Stimulated activated effector memory CD8-positive, alpha-beta T cell treated with anti-CD3 and anti-CD28 coated beads, Interleukin-12 subunit alpha, Interleukin-12 subunit beta, amount 100 ng/mL, for 72 hours (primary cell): ENCODE results near the gene SH3RF1.

Experiments
- ATAC-seq: fragments of 150-1000 bp; cut with Tn5 transposase; 2 replicates; pipeline ENCODE4 v1.10.0; 2021
- DNase-seq, 2 donors: peaks; one replicate each; pipeline ENCODE4 v3.0.0; 2021 to 2022; ENCODE audit warnings: low spot score in 2 of 2
- H3K27ac Mint-ChIP-seq: one replicate; pipeline ENCODE4 v1.8.0; 2022; ENCODE audit warnings: mild to moderate bottlenecking, mixed read lengths
- H3K36me3 Mint-ChIP-seq: one replicate; pipeline ENCODE4 v1.8.0; 2022; ENCODE audit warnings: mild to moderate bottlenecking, mixed read lengths
- H3K4me1 Mint-ChIP-seq: one replicate; pipeline ENCODE4 v1.8.0; 2022; ENCODE audit warnings: mixed read lengths
- H3K4me3 Mint-ChIP-seq: one replicate; pipeline ENCODE4 v1.8.0; 2022; ENCODE audit warnings: mild to moderate bottlenecking, mixed read lengths
- H3K9me3 Mint-ChIP-seq: one replicate; pipeline ENCODE4 v1.8.0; 2022; ENCODE audit warnings: mixed read lengths

SH3RF1 gene

DNA sequence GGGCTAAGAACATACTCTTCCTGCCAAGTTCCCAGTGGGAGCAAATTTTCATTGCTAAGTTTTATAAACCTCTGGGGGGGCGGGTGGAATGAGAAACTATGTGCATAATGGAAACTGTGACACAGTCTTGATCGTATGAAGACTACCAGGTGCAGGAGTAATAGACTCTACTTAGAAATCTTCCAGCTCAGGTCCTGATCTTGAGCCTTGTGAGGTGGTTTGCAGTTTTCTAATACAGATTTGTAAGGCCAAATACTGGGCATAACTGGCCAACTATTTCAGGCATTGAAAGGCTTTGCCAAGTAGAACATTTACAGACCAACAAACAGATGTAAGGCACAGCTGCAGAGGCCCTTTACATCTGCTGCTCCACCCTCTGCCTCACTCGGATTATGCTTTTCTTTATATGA, 171.0 kb downstream of the SH3RF1 start:
- peaks cover 3% of the 10 kb centered on the region for H3K9me3 Mint-ChIP-seq
- no peak for DNase-seq
- no peaks in the 10 kb centered on the region for H3K36me3 Mint-ChIP-seq
- ATAC-seq: no peak
- no peaks in the 10 kb centered on the region for H3K4me1 Mint-ChIP-seq
- H3K27ac Mint-ChIP-seq: no peak overlapping the region
- no peak overlapping the region for H3K4me3 Mint-ChIP-seq

DNA sequence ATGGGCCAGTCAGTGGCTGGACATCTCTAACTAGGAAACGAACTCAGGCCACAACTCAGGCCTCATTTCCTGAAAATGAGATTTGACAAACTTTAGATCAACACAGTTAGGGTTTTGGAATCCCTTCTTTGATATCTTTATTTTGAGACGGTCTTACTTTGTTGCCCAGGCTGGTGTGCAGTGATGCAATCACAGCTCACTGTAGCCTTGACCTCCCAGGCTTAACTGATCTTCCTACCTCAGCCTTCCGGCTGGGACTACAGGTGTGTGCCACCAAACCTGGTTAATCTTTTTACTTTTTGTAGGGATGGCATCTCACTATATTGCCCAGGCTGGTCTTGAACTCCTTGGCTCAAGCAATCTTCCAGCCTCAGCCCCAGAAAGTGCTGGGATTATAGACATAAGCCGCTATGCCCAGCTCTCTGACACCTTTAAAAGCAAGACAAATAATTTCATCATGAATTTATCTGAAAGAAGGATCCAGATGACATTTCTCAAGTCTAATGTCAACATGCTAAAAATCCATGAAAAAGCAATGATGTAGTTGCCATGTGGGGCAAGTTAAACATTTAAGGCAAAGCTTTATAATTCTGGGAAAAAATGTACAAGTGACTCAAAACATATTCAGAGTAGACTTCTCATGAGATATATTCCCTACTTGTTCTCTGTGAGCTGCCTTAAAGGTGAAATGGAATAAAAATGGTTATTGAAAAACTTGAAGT, 171.6 kb downstream of the SH3RF1 start:
- H3K9me3 Mint-ChIP-seq: peaks cover 3% of the 10 kb centered on the region
- H3K4me3 Mint-ChIP-seq: no peak overlapping the region
- H3K36me3 Mint-ChIP-seq: no peaks in the 10 kb centered on the region
- DNase-seq (no peak), ATAC-seq (no peak)
- H3K4me1 Mint-ChIP-seq: no peaks in the 10 kb centered on the region
- H3K27ac Mint-ChIP-seq: no peak overlapping the region

DNA sequence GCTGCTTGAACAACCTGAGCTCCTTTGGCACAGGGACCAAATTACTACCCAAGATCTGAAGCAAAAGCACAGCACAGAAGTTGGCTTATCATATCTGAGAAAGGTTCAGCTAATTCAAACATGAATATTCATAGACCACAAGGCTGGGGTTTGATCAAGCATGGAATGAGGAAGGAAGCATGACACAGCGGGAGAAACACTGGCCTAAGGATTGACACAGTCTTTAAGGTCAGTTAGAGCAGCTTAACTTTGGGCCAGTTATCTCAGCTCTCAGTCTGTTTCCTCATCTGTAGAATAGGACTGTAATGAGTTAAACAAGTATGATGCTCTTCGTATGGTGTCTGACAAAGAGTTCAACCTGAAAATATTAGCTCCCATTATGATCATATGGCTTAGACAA, 172.2 kb downstream of the SH3RF1 start:
- Mint-ChIP-seq H3K36me3 (no peaks in the 10 kb centered on the region), H3K4me1 (no peaks in the 10 kb centered on the region), H3K9me3 (peaks cover 3% of the 10 kb centered on the region), H3K4me3 (no peak overlapping the region), H3K27ac (no peak overlapping the region)
- ATAC-seq: peak; percentile 45
- DNase-seq: no peak

DNA sequence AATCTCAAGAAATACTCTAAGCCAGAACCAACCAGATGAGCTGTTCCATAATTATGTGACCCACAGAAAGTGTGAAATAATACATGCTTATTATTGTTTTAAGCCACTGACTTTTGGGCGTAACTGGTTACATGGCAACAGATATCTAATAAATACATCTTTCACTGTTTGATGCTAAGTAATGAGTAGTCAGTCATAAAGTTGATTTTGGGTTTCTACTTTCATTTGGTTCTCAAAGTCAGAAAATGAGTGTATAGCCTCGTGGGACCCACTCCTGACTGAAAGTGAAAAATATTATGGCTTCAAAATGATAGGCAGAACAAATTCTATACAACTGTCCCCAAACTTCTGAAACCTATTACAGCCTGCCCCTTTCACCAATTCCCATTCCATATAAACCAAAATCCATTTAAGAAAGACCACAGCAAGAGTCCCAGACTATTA, 172.7 kb downstream of the SH3RF1 start:
- no peak overlapping the region for H3K27ac Mint-ChIP-seq
- DNase-seq (no peak), ATAC-seq (peak; percentile 68)
- H3K4me3 Mint-ChIP-seq: no peak overlapping the region
- no peaks in the 10 kb centered on the region for H3K36me3 Mint-ChIP-seq
- H3K4me1 Mint-ChIP-seq: no peaks in the 10 kb centered on the region
- H3K9me3 Mint-ChIP-seq: peaks cover 3% of the 10 kb centered on the region

DNA sequence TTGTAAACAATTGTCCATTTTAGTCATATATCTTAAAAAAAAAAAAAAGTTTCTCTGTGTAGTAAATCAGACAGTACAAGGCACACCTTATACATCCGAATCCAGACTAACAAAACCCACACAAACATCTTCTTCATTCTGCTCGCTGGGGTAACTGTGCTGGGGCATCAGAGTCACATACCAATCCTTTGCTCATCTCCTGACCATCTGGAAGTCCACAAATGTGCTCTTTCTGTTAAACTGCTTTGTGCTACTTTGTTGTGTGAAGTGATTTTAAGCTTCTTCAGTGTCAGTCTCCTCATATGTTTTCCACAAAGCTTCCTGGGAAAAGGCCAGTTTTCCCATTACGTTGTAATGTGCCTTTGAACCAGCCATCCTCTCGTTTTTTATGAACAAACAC, 174.5 kb downstream of the SH3RF1 start:
- H3K36me3 Mint-ChIP-seq: no peaks in the 10 kb centered on the region
- H3K4me1 Mint-ChIP-seq: no peaks in the 10 kb centered on the region
- no peak overlapping the region for H3K27ac Mint-ChIP-seq
- DNase-seq: no peak
- no peak overlapping the region for H3K4me3 Mint-ChIP-seq
- peaks cover 3% of the 10 kb centered on the region for H3K9me3 Mint-ChIP-seq
- ATAC-seq: no peak

- Mint-ChIP-seq H3K4me1 (no peaks in the 10 kb centered on the region), H3K4me3 (no peak overlapping the region), H3K9me3 (peaks cover 8% of the 10 kb centered on the region), H3K36me3 (no peaks in the 10 kb centered on the region), H3K27ac (no peak overlapping the region)
- no peak for DNase-seq
- no peak for ATAC-seq
These were observed 176.0 kb downstream of the SH3RF1 start for GRCh38 chr4:169094656-169095231.

DNA sequence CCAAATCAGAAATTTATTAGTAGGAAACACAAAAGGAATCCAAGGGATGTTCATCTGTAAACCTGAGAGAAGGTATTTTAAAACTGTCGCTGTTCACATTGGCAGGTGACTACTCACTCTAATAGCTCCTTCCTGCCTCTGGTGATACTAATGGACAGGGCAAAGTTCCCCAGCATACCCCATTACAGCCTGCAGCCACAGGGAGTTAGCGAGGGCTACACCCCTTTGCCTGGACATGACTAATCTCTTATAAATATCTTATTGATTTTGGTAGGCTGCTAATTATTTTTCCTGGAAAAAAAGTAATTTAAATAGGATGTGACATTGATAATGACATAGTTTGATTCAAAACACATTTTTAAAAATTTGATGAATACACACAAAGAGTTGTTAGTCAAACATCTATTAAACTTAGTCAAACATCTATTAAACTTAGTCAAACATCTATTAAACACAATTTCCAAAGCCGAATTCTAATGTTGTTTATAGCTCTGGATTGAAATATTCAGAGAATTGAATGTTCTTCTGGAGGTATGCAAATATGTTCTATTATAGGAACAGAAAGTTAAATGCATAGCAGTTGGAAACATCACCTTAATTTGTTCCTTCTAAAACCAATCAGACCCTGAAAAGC, 177.8 kb downstream of the SH3RF1 start:
- H3K4me3 Mint-ChIP-seq: no peak overlapping the region
- DNase-seq (no peak), ATAC-seq (no peak)
- H3K9me3 Mint-ChIP-seq: peaks cover 8% of the 10 kb centered on the region
- H3K4me1 Mint-ChIP-seq: no peaks in the 10 kb centered on the region
- H3K27ac Mint-ChIP-seq: no peak overlapping the region
- no peaks in the 10 kb centered on the region for H3K36me3 Mint-ChIP-seq

DNA sequence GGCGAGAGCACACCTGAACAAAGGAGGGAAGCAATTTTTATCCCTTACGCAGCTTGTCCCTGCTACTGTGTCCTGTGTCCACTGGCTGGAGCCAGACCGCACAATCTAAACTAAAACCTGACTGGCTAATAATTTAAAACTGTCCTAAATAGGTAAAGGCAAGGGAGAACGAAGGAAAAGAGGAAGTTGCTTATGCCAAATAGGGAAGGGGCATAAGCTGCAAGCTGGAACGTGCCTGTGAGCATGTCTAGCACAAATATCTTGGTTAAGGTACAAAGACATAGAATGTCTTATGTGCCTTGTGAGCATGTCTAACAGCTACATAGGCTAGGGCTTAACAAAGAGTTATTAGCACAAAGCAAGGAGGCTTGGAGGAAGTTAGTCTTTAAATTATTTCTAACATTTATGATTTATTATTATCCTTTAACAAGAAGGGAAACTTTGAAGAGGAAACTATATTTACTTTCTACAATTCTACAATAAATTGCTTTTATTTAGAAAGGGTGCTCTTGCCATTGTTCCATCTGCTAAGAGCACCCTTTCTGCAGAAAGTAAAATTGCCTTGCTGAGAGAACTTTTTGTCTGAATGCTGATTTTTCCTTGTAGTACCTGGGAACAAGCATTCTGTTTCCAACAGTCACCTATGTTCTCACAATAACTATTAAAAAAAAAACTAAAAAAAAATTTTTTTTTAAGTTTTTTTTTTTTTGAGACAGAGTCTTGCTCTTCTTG, 180.1 kb downstream of the SH3RF1 start:
- no peaks in the 10 kb centered on the region for H3K36me3 Mint-ChIP-seq
- no peaks in the 10 kb centered on the region for H3K4me1 Mint-ChIP-seq
- DNase-seq: no peak
- peaks cover 5% of the 10 kb centered on the region for H3K9me3 Mint-ChIP-seq
- ATAC-seq: no peak
- H3K4me3 Mint-ChIP-seq: no peak overlapping the region
- no peak overlapping the region for H3K27ac Mint-ChIP-seq

- no peak for DNase-seq
- H3K4me3 Mint-ChIP-seq: no peak overlapping the region
- H3K9me3 Mint-ChIP-seq: peaks cover 5% of the 10 kb centered on the region
- no peaks in the 10 kb centered on the region for H3K4me1 Mint-ChIP-seq
- no peak overlapping the region for H3K27ac Mint-ChIP-seq
- no peak for ATAC-seq
- no peaks in the 10 kb centered on the region for H3K36me3 Mint-ChIP-seq
These were observed 181.8 kb downstream of the SH3RF1 start for GRCh38 chr4:169089004-169089403.

- no peak for ATAC-seq
- peaks cover 3% of the 10 kb centered on the region for H3K4me1 Mint-ChIP-seq
These were observed 185.8 kb downstream of the SH3RF1 start for GRCh38 chr4:169084954-169085353.

DNA sequence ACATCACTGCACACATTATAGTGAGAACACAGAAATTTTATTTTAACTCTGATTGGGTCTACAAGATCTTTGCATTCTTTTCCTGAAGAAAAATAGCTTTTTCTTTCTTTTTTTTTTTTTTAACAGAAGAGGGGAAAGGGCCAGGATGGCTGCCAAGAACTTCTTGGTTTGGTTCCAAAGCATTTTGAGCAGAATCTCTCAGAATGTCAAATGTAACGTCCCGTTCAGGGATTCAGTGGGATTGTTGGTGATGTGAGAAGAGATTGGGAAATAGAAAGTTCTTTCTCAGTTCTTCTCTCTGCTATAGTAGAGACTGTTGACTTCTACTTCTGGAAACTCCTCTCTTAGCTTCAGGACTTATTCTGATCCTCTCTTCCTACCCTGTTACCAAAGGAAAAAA, 189.8 kb downstream of the SH3RF1 start:
- no peak overlapping the region for H3K4me3 Mint-ChIP-seq
- H3K27ac Mint-ChIP-seq: no peak overlapping the region
- peaks cover 10% of the 10 kb centered on the region for H3K4me1 Mint-ChIP-seq
- H3K9me3 Mint-ChIP-seq: no peaks in the 10 kb centered on the region
- no peak for ATAC-seq
- no peak for DNase-seq
- H3K36me3 Mint-ChIP-seq: no peaks in the 10 kb centered on the region

More at GRCh38 chr4:169084954-169085353, 185.8 kb downstream of the SH3RF1 start:
- DNase-seq: no peak
- H3K9me3 Mint-ChIP-seq: no peaks in the 10 kb centered on the region
- no peak overlapping the region for H3K4me3 Mint-ChIP-seq
- H3K36me3 Mint-ChIP-seq: no peaks in the 10 kb centered on the region
- H3K27ac Mint-ChIP-seq: no peak overlapping the region

- Mint-ChIP-seq H3K9me3 (no peaks in the 10 kb centered on the region), H3K4me1 (peaks cover 10% of the 10 kb centered on the region), H3K4me3 (peak overlapping the region; percentile 50), H3K27ac (no peak overlapping the region), H3K36me3 (no peaks in the 10 kb centered on the region)
- ATAC-seq: peak; percentile 78
- no peak for DNase-seq
These were observed 190.6 kb downstream of the SH3RF1 start for GRCh38 chr4:169079942-169080827.

- DNase-seq (no peak), ATAC-seq (no peak)
- Mint-ChIP-seq H3K27ac (no peak overlapping the region), H3K4me3 (no peak overlapping the region), H3K4me1 (no peaks in the 10 kb centered on the region), H3K9me3 (no peaks in the 10 kb centered on the region), H3K36me3 (no peaks in the 10 kb centered on the region)
These were observed 196.6 kb downstream of the SH3RF1 start for GRCh38 chr4:169074117-169074516.

DNA sequence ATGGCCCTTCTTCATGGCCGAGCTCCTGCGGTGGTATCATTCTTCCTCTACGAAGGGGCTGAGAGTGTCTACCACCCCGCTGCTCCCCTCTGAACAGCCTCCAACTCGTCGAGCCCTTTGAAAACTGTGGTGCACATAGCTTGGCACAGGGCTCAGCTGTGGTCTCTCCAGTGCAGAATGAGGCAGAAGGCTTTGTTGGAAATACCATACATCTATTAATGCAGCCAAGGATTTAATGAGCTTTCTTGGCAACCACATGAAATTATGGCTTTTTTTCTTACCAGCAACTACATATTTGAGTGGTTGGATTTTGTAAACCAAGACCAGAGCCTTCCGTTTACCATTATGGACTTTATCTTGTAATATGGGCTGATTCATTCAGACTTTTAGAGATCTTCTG, 199.0 kb downstream of the SH3RF1 start:
- no peaks in the 10 kb centered on the region for H3K9me3 Mint-ChIP-seq
- no peak overlapping the region for H3K4me3 Mint-ChIP-seq
- DNase-seq (no peak), ATAC-seq (no peak)
- peaks cover 9% of the 10 kb centered on the region for H3K4me1 Mint-ChIP-seq
- H3K36me3 Mint-ChIP-seq: no peaks in the 10 kb centered on the region
- no peak overlapping the region for H3K27ac Mint-ChIP-seq

DNA sequence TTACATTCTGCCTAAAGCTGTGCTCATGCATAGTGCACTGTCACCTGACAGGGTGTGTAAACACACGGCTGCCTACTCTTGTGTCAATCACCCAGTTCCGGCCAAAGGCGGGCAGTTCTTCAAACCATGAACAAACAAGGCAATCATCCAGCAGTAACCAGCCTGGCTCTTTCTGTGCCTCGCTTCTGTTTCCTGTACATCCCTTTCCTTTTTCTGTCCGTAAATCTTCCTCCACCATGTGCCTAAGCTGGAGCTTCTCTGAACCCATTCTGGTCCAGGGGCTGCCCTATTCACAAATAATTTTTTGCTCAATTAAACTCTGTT, 199.9 kb downstream of the SH3RF1 start:
- H3K4me3 Mint-ChIP-seq: no peak overlapping the region
- peaks cover 9% of the 10 kb centered on the region for H3K4me1 Mint-ChIP-seq
- no peak overlapping the region for H3K27ac Mint-ChIP-seq
- DNase-seq: no peak
- no peak for ATAC-seq
- H3K9me3 Mint-ChIP-seq: no peaks in the 10 kb centered on the region
- H3K36me3 Mint-ChIP-seq: no peaks in the 10 kb centered on the region
